Stomach (tissue), 9 donors: ENCODE measurements around the gene HIF1A. TPM values are rescaled to one million over a fixed set of nuclear protein-coding genes. Genes with fewer than 3 reads are reported as not detected.
"Not testable (repeated sequence)": the region's sequence is repeated elsewhere in the genome, so short reads cannot be mapped to it uniquely, and the experiment has no call there.

Experiments
- DNase-seq, 2 donors: peaks; one replicate each; pipeline versions ENCODE4 v3.0.0 to v3.0.0-alpha.2; 2013 to 2019
- H3K27ac ChIP-seq, 5 donors: fragments of 200-600 bp in 4 of 5; sonication (generic) in 4 of 5; one replicate each; pipeline ENCODE4 v1.5.1; 2013 to 2019; ENCODE audit warnings: mild to moderate bottlenecking in 1 of 5, moderate library complexity in 1 of 5
- H3K27me3 ChIP-seq, 3 donors: fragments of 200-600 bp; sonication (generic); one replicate each; pipeline ENCODE4 v1.5.1; 2017 to 2019; ENCODE audit warnings: mixed run types in 1 of 3
- H3K36me3 ChIP-seq, 4 donors: fragments of 200-600 bp; sonication (generic); 1 replicate in 3 of 4; 2 replicates in 1 of 4; pipeline ENCODE4 v1.5.1; 2016 to 2019
- H3K4me1 ChIP-seq, 4 donors: fragments of 200-600 bp; sonication (generic); one replicate each; pipeline ENCODE4 v1.5.1; 2016 to 2019
- H3K4me3 ChIP-seq, 4 donors: fragments of 200-600 bp; sonication (generic) in 3 of 4; one replicate each; pipeline ENCODE4 v1.5.1; 2016 to 2019; ENCODE audit warnings: mild to moderate bottlenecking in 1 of 4
- H3K9me3 ChIP-seq, 4 donors: fragments of 200-600 bp; sonication (generic); one replicate each; pipeline ENCODE4 v1.5.1; 2016 to 2019
- CTCF ChIP-seq, 7 experiments: fragments of 450-650 bp in 4 of 7; fragments of 200-600 bp in 3 of 7; sonication (generic) in 3 of 7; IDR thresholded peaks; one replicate each; pipeline ENCODE4 v1.5.1; 2016 to 2019; ENCODE audit warnings: antibody characterized with exemption in 7 of 7, control low read depth in 2 of 7, mild to moderate bottlenecking in 1 of 7
- EP300 ChIP-seq: sonication (generic); formaldehyde crosslinking; IDR thresholded peaks from one replicate; pipeline ENCODE4 v1.6.1; 2017; ENCODE audit warnings: antibody characterized with exemption
- POLR2A ChIP-seq, 4 donors: fragments of 450-650 bp; IDR thresholded peaks; one replicate each; pipeline ENCODE4 v1.6.1; 2016; ENCODE audit warnings: antibody characterized with exemption in 4 of 4, control low read depth in 2 of 4, mild to moderate bottlenecking in 1 of 4, moderate library complexity in 1 of 4
- POLR2AphosphoS5 ChIP-seq, 3 donors: sonication (generic); formaldehyde crosslinking; IDR thresholded peaks; one replicate each; pipeline ENCODE4 v1.6.1; 2016; ENCODE audit warnings: antibody characterized with exemption in 3 of 3
- WGBS, 5 donors: extraction: QIAGEN DNeasy Blood & Tissue Kit in 3 of 5; methylation state at CpG; one replicate each; pipeline versions ENCODE4 v1.1.5 to v1.1.7; 2013 to 2018; 5-methylcytosine and 5-hydroxymethylcytosine counted together
- intact Hi-C: fragments of 100-400 bp; cut with DNase I; formaldehyde crosslinking; loops from one replicate; pipeline ENCODE4 v1.15.1; 2023; ENCODE audit warnings: low total_unique reads
- polyA plus RNA-seq, 3 donors: library from polyadenylated mRNA; stranded (reverse); fragments of 200-250 nt; gene quantifications; one replicate each; pipeline ENCODE4 v1.2.3, GENCODE V29; 2013
- total RNA-seq, 5 donors: library from RNA; depleted of rRNA; stranded (reverse); fragments of >200 nt; gene quantifications; one replicate each; pipeline versions ENCODE4 v1.1.0 to v1.2.3, GENCODE V29; 2014 to 2016
- donor health status: healthy with polysubstance abuse.
- donor health status: Bipolar disorder and iron deficiency.
- donor health status: healthy.

The HIF1A gene
- total and polyA plus RNA-seq, 8 donors: 26.4 to 192 (median 77.8) TPM

GRCh38 chr14:61754627-61755381, 59.5 kb downstream of the HIF1A start:
- DNase-seq: no peak
- no peak overlapping the region for H3K4me3 ChIP-seq
- no peak for TF ChIP-seq CTCF (IDR thresholded peaks at IDR 0.05)
- no peak for TF ChIP-seq POLR2A (IDR thresholded peaks at IDR 0.05)
- TF ChIP-seq EP300: no peak
- TF ChIP-seq POLR2AphosphoS5 (IDR thresholded peaks at IDR 0.05): no peak
- 71 to 81% (median 74%) methylated on average over 5 of the region's 5 CpGs for WGBS, 5 donors
- H3K9me3 ChIP-seq: no peaks in the 10 kb centered on the region
- H3K36me3 ChIP-seq: no peaks in the 10 kb centered on the region
- H3K27me3 ChIP-seq: no peaks in the 10 kb centered on the region
- intact Hi-C loops: no loop called here
- H3K27ac ChIP-seq: no peak overlapping the region
- peaks cover 9 to 28% (median 23%) of the 10 kb centered on the region in 4 donors for H3K4me1 ChIP-seq

- H3K9me3 ChIP-seq, H3K36me3 ChIP-seq, DNase-seq, H3K27me3 ChIP-seq, H3K4me3 ChIP-seq, intact Hi-C loops, H3K27ac ChIP-seq: not testable (repeated sequence)
- peaks cover 3 to 22% (median 17%) of the 10 kb centered on the region in 4 donors for H3K4me1 ChIP-seq
These were observed 60.0 kb downstream of the HIF1A start for GRCh38 chr14:61755382-61755742.

GRCh38 chr14:61756135-61756534, 60.8 kb downstream of the HIF1A start:
- H3K36me3 ChIP-seq: no peaks in the 10 kb centered on the region
- DNase-seq: no peak
- H3K4me1 ChIP-seq: peaks cover 0 to 16% (median 11%) of the 10 kb centered on the region in 4 donors
- no peaks in the 10 kb centered on the region for H3K9me3 ChIP-seq
- no peaks in the 10 kb centered on the region for H3K27me3 ChIP-seq
- intact Hi-C loops: no loop called here
- 66 to 81% (median 73%) methylated on average over 2 of the region's 2 CpGs for WGBS, 5 donors
- no peak overlapping the region for H3K4me3 ChIP-seq
- H3K27ac ChIP-seq: no peak overlapping the region
- TF ChIP-seq POLR2A (IDR thresholded peaks at IDR 0.05): no peak
- TF ChIP-seq CTCF (IDR thresholded peaks at IDR 0.05): no peak
- no peak for TF ChIP-seq POLR2AphosphoS5 (IDR thresholded peaks at IDR 0.05)
- TF ChIP-seq EP300: no peak

GRCh38 chr14:61759878-61760277, 64.6 kb downstream of the HIF1A start:
- intact Hi-C loops: no loop called here

More at GRCh38 chr14:61759878-61760277, 64.6 kb downstream of the HIF1A start:
- Histone ChIP-seq H3K27me3 (no peaks in the 10 kb centered on the region), H3K36me3 (no peaks in the 10 kb centered on the region), H3K4me3 (no peak overlapping the region), H3K9me3 (no peaks in the 10 kb centered on the region), H3K4me1 (peaks cover 3 to 26% (median 18%) of the 10 kb centered on the region in 4 donors), H3K27ac (no peak overlapping the region)
- TF ChIP-seq CTCF (IDR thresholded peaks at IDR 0.05) (no peak), EP300 (no peak), POLR2AphosphoS5 (IDR thresholded peaks at IDR 0.05) (no peak), POLR2A (IDR thresholded peaks at IDR 0.05) (no peak)
- DNase-seq: no peak
- WGBS, 5 donors: 77 to 96% (median 91%) methylated on average over 7 of the region's 7 CpGs
